Ascending aorta (tissue), 2 donors: ENCODE data around the gene OR51E2. TPM values are rescaled to one million over a fixed set of nuclear protein-coding genes. Genes with fewer than 3 reads are reported as not detected.
"Not testable (repeated sequence)": the region's sequence is repeated elsewhere in the genome, so short reads cannot be mapped to it uniquely, and the experiment has no call there.

Experiments
- DNase-seq, 2 donors: peaks; one replicate each; pipeline ENCODE4 v3.0.0-alpha.2; 2019; ENCODE audit warnings: low spot score in 2 of 2
- H3K27ac ChIP-seq, 2 donors: fragments of 200-600 bp; sonication (generic); one replicate each; pipeline ENCODE4 v1.5.1; 2016 to 2017; ENCODE audit warnings: mild to moderate bottlenecking in 1 of 2
- H3K27me3 ChIP-seq: fragments of 200-600 bp; sonication (generic); one replicate; pipeline ENCODE4 v1.5.1; 2017
- H3K36me3 ChIP-seq, 2 donors: fragments of 200-600 bp; sonication (generic); one replicate each; pipeline ENCODE4 v1.5.1; 2016
- H3K4me1 ChIP-seq, 2 donors: fragments of 200-600 bp; sonication (generic); one replicate each; pipeline ENCODE4 v1.5.1; 2016 to 2017; ENCODE audit warnings: mild to moderate bottlenecking in 1 of 2
- H3K4me3 ChIP-seq, 2 donors: fragments of 200-600 bp; sonication (generic); one replicate each; pipeline ENCODE4 v1.5.1; 2016 to 2017; ENCODE audit warnings: mild to moderate bottlenecking in 1 of 2
- H3K9me3 ChIP-seq, 2 donors: fragments of 200-600 bp; sonication (generic); one replicate each; pipeline ENCODE4 v1.5.1; 2016
- CTCF ChIP-seq, 3 experiments: fragments of 200-600 bp in 2 of 3; fragments of 450-650 bp in 1 of 3; sonication (generic) in 2 of 3; IDR thresholded peaks; one replicate each; pipeline ENCODE4 v1.5.1; 2016 to 2019; ENCODE audit warnings: antibody characterized with exemption in 3 of 3, mild to moderate bottlenecking in 1 of 3, moderate library complexity in 1 of 3
- intact Hi-C: fragments of 100-400 bp; cut with DNase I; formaldehyde crosslinking; loops from one replicate; pipeline ENCODE4 v1.15.1; 2023
- total RNA-seq: library from RNA; depleted of rRNA; stranded (reverse); fragments of >200 nt; gene quantifications from one replicate; pipeline ENCODE4 v1.1.0, GENCODE V29; 2016

OR51E2 gene
- total RNA-seq: 2.0 TPM

GRCh38 chr11:4697585-4697984, at the start of gene OR51E2:
TSS of gene OR51E2 (minus strand) at chr11:4697853. CDS start at chr11:4682711, 15,142 bp downstream.
- Histone ChIP-seq H3K9me3 (no peaks in the 10 kb centered on the region), H3K36me3 (no peaks in the 10 kb centered on the region), H3K4me3 (no peak within 1 kb of the TSS), H3K4me1 (no peaks in the 10 kb centered on the region), H3K27me3 (no peaks in the 10 kb centered on the region), H3K27ac (no peak within 1 kb of the TSS)
- intact Hi-C loops: no loop called here
- DNase-seq: no peak
- no peak for TF ChIP-seq CTCF (IDR thresholded peaks at IDR 0.05)

- Histone ChIP-seq H3K27ac (no peak overlapping the region), H3K4me3 (no peak overlapping the region), H3K4me1 (no peaks in the 10 kb centered on the region), H3K9me3 (no peaks in the 10 kb centered on the region), H3K27me3 (no peaks in the 10 kb centered on the region), H3K36me3 (no peaks in the 10 kb centered on the region)
- DNase-seq: no peak
- TF ChIP-seq CTCF (IDR thresholded peaks at IDR 0.05): no peak
- intact Hi-C loops: no loop called here
Observed at GRCh38 chr11:4740735-4741134, 43.1 kb upstream of the OR51E2 start.

GRCh38 chr11:4727171-4727570, 29.5 kb upstream of the OR51E2 start:
- no peaks in the 10 kb centered on the region for H3K9me3 ChIP-seq
- no peaks in the 10 kb centered on the region for H3K4me1 ChIP-seq
- no peak overlapping the region for H3K4me3 ChIP-seq
- no peak for DNase-seq
- H3K27me3 ChIP-seq: no peaks in the 10 kb centered on the region
- H3K27ac ChIP-seq: no peak overlapping the region
- no peaks in the 10 kb centered on the region for H3K36me3 ChIP-seq
- no peak for TF ChIP-seq CTCF (IDR thresholded peaks at IDR 0.05)
- intact Hi-C loops: no loop called here

GRCh38 chr11:4722616-4723534, 25.2 kb upstream of the OR51E2 start:
- H3K27me3 ChIP-seq, H3K27ac ChIP-seq, H3K9me3 ChIP-seq, DNase-seq, intact Hi-C loops, H3K4me3 ChIP-seq, H3K4me1 ChIP-seq, H3K36me3 ChIP-seq: not testable (repeated sequence)

GRCh38 chr11:4714300-4714699, 16.6 kb upstream of the OR51E2 start:
- no peaks in the 10 kb centered on the region for H3K36me3 ChIP-seq
- no peaks in the 10 kb centered on the region for H3K27me3 ChIP-seq
- no peak overlapping the region for H3K27ac ChIP-seq
- intact Hi-C loops: no loop called here
- no peak for DNase-seq
- no peaks in the 10 kb centered on the region for H3K4me1 ChIP-seq
- no peaks in the 10 kb centered on the region for H3K9me3 ChIP-seq
- H3K4me3 ChIP-seq: no peak overlapping the region
- TF ChIP-seq CTCF (IDR thresholded peaks at IDR 0.05): no peak

- H3K4me3 ChIP-seq: no peak overlapping the region
- no peak for DNase-seq
- no peaks in the 10 kb centered on the region for H3K9me3 ChIP-seq
- no peaks in the 10 kb centered on the region for H3K36me3 ChIP-seq
- H3K4me1 ChIP-seq: no peaks in the 10 kb centered on the region
- no peaks in the 10 kb centered on the region for H3K27me3 ChIP-seq
- no peak overlapping the region for H3K27ac ChIP-seq
- no peak for TF ChIP-seq CTCF (IDR thresholded peaks at IDR 0.05)
- intact Hi-C loops: no loop called here
Observed at GRCh38 chr11:4713241-4713640, 15.6 kb upstream of the OR51E2 start.
